A549 (cell line): ENCODE measurements around the gene MEPCE. TPM values are rescaled to one million over a fixed set of nuclear protein-coding genes. Genes with fewer than 3 reads are reported as not detected.
"Not testable (repeated sequence)": the region's sequence is repeated elsewhere in the genome, so short reads cannot be mapped to it uniquely, and the experiment has no call there.

ENCODE experiments used
- ATAC-seq, 2 experiments: fragments of 200-7000 bp in 1 of 2; fragments of >200 bp in 1 of 2; cut with Nextera tagmentation in 1 of 2; cut with Tn5 transposase in 1 of 2; 3 replicates each; pipeline versions ENCODE4 v1.8.0 to v1.9.1; 2018 to 2020; ENCODE audit warnings: mild to moderate bottlenecking in 1 of 2, moderate library complexity in 1 of 2
- CTCF ChIA-PET: fragments of 300-600 bp; sonication (Branson Sonifier 250); formaldehyde crosslinking; extraction: SDS; loops from one replicate; lab custom pipeline; 2021; ENCODE audit warnings: antibody characterized with exemption, inconsistent platforms; lab: Yijun Ruan, JAX
- POLR2A ChIA-PET: fragments of 350-600 bp; formaldehyde crosslinking; extraction: SDS; loops from one replicate; lab custom pipeline; 2021; ENCODE audit warnings: antibody characterized with exemption, inconsistent platforms; lab: Yijun Ruan, JAX
- DNase-seq, 2 experiments: peaks; one replicate each; pipeline versions ENCODE4 v3.0.0 to v3.0.0-alpha.2; 2011 to 2016; ENCODE audit warnings: low read depth in 1 of 2, low spot score in 1 of 2
- FAIRE-seq: peaks from 2 replicates; lab custom pipeline; 2011; peaks lifted over from hg19 to GRCh38; lab: Jason Lieb, UNC
- H3K27ac ChIP-seq, 2 experiments: fragments of >200 bp; sonication (Bioruptor Twin); formaldehyde crosslinking; 3 replicates each; pipeline ENCODE4 v1.5.1; 2016 to 2017
- H3K4me1 ChIP-seq: fragments of >200 bp; sonication (Bioruptor Twin); formaldehyde crosslinking; 3 replicates; pipeline ENCODE4 v1.6.1; 2016
- H3K4me2 ChIP-seq: fragments of >200 bp; sonication (Bioruptor Twin); formaldehyde crosslinking; 3 replicates; pipeline ENCODE4 v1.6.1; 2016
- H3K4me3 ChIP-seq: fragments of >200 bp; sonication (Bioruptor Twin); formaldehyde crosslinking; 3 replicates; pipeline ENCODE4 v1.5.1; 2016
- H3K9me3 ChIP-seq: fragments of >200 bp; sonication (Bioruptor Twin); formaldehyde crosslinking; 3 replicates; pipeline ENCODE4 v1.6.1; 2016
- BHLHE40 ChIP-seq: IDR thresholded peaks from 2 replicates; pipeline ENCODE4 v1.6.1; 2012; ENCODE audit warnings: low read depth, low read length, inconsistent platforms
- CBX8 ChIP-seq: fragments of 200-600 bp; sonication (generic); IDR thresholded peaks from 2 replicates; pipeline ENCODE4 v1.6.1; 2016
- EHMT2 ChIP-seq: fragments of 200-600 bp; sonication (generic); IDR thresholded peaks from 2 replicates; pipeline ENCODE4 v1.6.1; 2016; ENCODE audit warnings: antibody characterized with exemption, low read depth, mild to moderate bottlenecking, moderate library complexity
- ESRRA ChIP-seq: fragments of 150-350 bp; IDR thresholded peaks from 2 replicates; pipeline ENCODE4 v1.6.1; 2014; ENCODE audit warnings: mild to moderate bottlenecking, low read length, borderline replicate concordance
- GATA3 ChIP-seq: IDR thresholded peaks from 2 replicates; pipeline ENCODE4 v1.6.1; 2012; ENCODE audit warnings: borderline replicate concordance
- HDAC2 ChIP-seq: fragments of 200-600 bp; sonication (generic); IDR thresholded peaks from 2 replicates; pipeline ENCODE4 v1.6.1; 2016
- MAFK ChIP-seq: fragments of 450-650 bp; IDR thresholded peaks from 2 replicates; pipeline ENCODE4 v1.6.1; 2014; ENCODE audit not compliant: partially characterized antibody
- MAZ ChIP-seq: fragments of 150-350 bp; IDR thresholded peaks from 2 replicates; pipeline ENCODE4 v1.6.1; 2014; ENCODE audit warnings: antibody characterized with exemption, low read depth, low read length, borderline replicate concordance
- PHF8 ChIP-seq: fragments of 200-600 bp; sonication (generic); IDR thresholded peaks from 2 replicates; pipeline ENCODE4 v1.6.1; 2016; ENCODE audit warnings: low read depth, mild to moderate bottlenecking, antibody characterized with exemption, moderate library complexity, borderline replicate concordance
- POLR2AphosphoS2 ChIP-seq: conservative IDR thresholded peaks from 2 replicates; pipeline ENCODE4 v1.6.1; 2012; ENCODE audit warnings: low read length, improper control_type of control experiment, inconsistent platforms
- RAD21 ChIP-seq, 2 experiments: fragments of >200 bp in 1 of 2; sonication (Bioruptor Twin) in 1 of 2; formaldehyde crosslinking in 1 of 2; IDR thresholded peaks in 1 of 2; conservative IDR thresholded peaks in 1 of 2; 2 replicates in 1 of 2; 3 replicates in 1 of 2; pipeline ENCODE4 v1.6.1; 2012 to 2018; ENCODE audit warnings: inconsistent platforms in 1 of 2
- RARB ChIP-seq: fragments of 250-450 bp; sonication (Bioruptor Pico); IDR thresholded peaks from 2 replicates; pipeline ENCODE4 v1.8.0; 2021; ENCODE audit warnings: mild to moderate bottlenecking, moderate library complexity
- RCOR1 ChIP-seq: fragments of 150-350 bp; IDR thresholded peaks from 2 replicates; pipeline ENCODE4 v1.6.1; 2014; ENCODE audit warnings: antibody characterized with exemption, low read length, low read depth
- TFCP2L1 ChIP-seq: fragments of 250-450 bp; sonication (Bioruptor Pico); IDR thresholded peaks from 2 replicates; pipeline ENCODE4 v1.5.0; 2021; ENCODE audit warnings: mild to moderate bottlenecking
- ZC3H11A ChIP-seq: fragments of 450-650 bp; IDR thresholded peaks from 2 replicates; pipeline ENCODE4 v1.6.1; 2014; ENCODE audit warnings: antibody characterized with exemption, mild to moderate bottlenecking
- ZFP36 ChIP-seq: fragments of 450-650 bp; IDR thresholded peaks from 2 replicates; pipeline ENCODE4 v1.6.1; 2014; ENCODE audit warnings: borderline replicate concordance; ENCODE audit not compliant: partially characterized antibody
- ZSCAN20 ChIP-seq: fragments of 250-450 bp; sonication (Bioruptor Pico); IDR thresholded peaks from 2 replicates; pipeline ENCODE4 v1.8.0; 2022; ENCODE audit warnings: mild to moderate bottlenecking, moderate library complexity
- WGBS: methylation state at CpG from one replicate; pipeline ENCODE4 v1.1.6; 2017; ENCODE audit errors: missing lambda C conversion rate; 5-methylcytosine and 5-hydroxymethylcytosine counted together
- polyA plus RNA-seq, 4 experiments: library from polyadenylated mRNA; depleted of rRNA in 3 of 4; stranded (reverse); fragments of >200 nt; fragmentation: RNase III in 1 of 4; extraction: RNeasy Plus Mini Kit Qiagen cat#74134 plus additional on column Dnase treatment in 1 of 4; gene quantifications; 2 replicates in 3 of 4; 3 replicates in 1 of 4; pipeline ENCODE4 v1.2.3, GENCODE V29; 2011 to 2017
- TF ChIP-seq, protein P1 (sequence below): fragments of 450-650 bp; IDR thresholded peaks from 2 replicates; pipeline ENCODE4 v1.6.1; 2014; ENCODE audit warnings: antibody characterized with exemption
- TF ChIP-seq, protein P2 (sequence below): fragments of 200-600 bp; sonication (generic); IDR thresholded peaks from 2 replicates; pipeline ENCODE4 v1.6.1; 2016; ENCODE audit warnings: antibody characterized with exemption, mild to moderate bottlenecking, moderate library complexity
- TF ChIP-seq, protein P3 (sequence below): fragments of >200 bp; sonication (Bioruptor Twin); formaldehyde crosslinking; IDR thresholded peaks from 2 replicates; pipeline ENCODE4 v1.6.1; 2016
- TF ChIP-seq, protein P4 (sequence below): fragments of 250-450 bp; sonication (Bioruptor Pico); IDR thresholded peaks from 2 replicates; pipeline ENCODE4 v1.5.0; 2021; ENCODE audit warnings: mild to moderate bottlenecking, moderate library complexity, borderline replicate concordance
- TF ChIP-seq, protein P5 (sequence below): IDR thresholded peaks from 2 replicates; pipeline ENCODE4 v1.6.1; 2012

Gene MEPCE
- polyA plus RNA-seq, 2 of the 4 experiments (the other 2 are of a cell fraction), result 10.0 to 38.4 TPM

DNA sequence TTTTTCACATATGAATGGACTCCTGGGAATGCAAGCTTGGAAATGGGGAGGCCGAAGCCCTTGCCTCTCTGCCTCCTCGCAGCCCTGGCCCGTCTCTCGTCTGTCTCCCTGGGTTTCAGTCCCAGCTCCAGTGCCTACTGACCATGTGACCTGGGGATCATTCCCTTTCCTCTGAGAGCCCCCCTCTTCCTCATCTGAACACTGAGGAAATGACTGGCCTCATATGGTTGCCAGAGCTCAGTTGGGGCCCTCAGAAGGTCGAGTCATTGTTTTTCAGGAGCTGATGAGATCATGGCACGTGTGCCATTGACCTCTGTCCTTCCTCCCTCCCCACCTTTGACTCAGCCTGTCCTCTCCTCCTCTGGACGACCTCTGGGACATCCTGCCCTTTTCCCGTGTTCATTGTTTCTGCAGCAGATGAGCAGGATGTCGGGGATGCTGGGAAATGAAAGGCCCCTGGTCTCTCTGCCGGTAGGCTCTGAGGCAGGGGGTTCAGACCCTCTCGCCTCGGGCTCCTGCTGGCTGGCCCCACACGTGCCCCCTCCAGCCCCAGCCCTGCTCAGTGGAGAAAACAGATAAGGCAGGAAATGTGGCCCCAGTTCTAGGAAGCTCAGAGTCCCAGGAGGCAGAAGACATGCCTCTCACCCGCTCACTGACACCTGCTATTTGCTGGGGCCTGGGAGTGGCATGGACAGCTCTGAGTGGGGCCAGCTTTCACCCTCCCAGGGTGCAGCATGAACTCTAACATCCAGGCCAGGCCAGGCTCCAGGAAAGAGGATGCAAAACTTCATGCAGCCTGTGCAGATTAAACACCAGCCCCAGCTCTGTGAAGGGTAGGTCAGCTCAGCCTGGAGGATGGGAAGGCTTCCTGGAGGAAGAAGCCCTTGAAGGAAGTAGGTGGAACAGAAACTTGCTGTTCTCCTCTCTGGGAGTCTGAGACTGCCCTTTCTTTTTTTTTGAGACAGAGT is 15.0 kb downstream of the MEPCE start:
- 62% methylated on average over 12 of the region's 14 CpGs for WGBS
- Histone ChIP-seq H3K4me2 (0 out of 3 replicates have a peak overlapping the region, but pooled peaks have one; percentile 9), H3K4me3 (no peak overlapping the region), H3K27ac (peak overlapping the region in 1 of 2 experiments; percentile 63; a peak in 3 of 6 replicates), H3K9me3 (no peaks in the 10 kb centered on the region), H3K4me1 (peaks cover 10% of the 10 kb centered on the region; the same call in 2 of the 3 replicates)
- FAIRE-seq (no peak), ATAC-seq (peak; percentile 36 to 58), DNase-seq (peak in 1 of 2 experiments; percentile 43)
- no peak for TF ChIP-seq RAD21 (conservative IDR thresholded peaks at IDR 0.05 in 1 of 2, IDR thresholded peaks at IDR 0.05 in 1 of 2)
- TF ChIP-seq MAFK, result peak; percentile 10
- TF ChIP-seq BHLHE40, result peak; percentile 13; the same call in 1 of the 2 replicates
- TF ChIP-seq, protein P1, sequence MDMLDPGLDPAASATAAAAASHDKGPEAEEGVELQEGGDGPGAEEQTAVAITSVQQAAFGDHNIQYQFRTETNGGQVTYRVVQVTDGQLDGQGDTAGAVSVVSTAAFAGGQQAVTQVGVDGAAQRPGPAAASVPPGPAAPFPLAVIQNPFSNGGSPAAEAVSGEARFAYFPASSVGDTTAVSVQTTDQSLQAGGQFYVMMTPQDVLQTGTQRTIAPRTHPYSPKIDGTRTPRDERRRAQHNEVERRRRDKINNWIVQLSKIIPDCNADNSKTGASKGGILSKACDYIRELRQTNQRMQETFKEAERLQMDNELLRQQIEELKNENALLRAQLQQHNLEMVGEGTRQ, result peak; percentile 50
- peak; percentile 81 for TF ChIP-seq ZFP36
- no peak for TF ChIP-seq ZSCAN20 (CRISPR knock-in tag)
- ChIA-PET POLR2A (interaction anchor here (0.5 to 1.0 kb wide), 3 partner anchors 8 to 16 kb away, joined by 3 to 11 read pairs (median 4); partner anchors contain the start of genes MEPCE and ZCWPW1), CTCF (interaction anchor here (0.5 to 1.8 kb wide), 7 partner anchors 17 to 711 kb away, joined by 3 to 5 read pairs (median 3); no protein-coding TSS in a partner anchor)

DNA sequence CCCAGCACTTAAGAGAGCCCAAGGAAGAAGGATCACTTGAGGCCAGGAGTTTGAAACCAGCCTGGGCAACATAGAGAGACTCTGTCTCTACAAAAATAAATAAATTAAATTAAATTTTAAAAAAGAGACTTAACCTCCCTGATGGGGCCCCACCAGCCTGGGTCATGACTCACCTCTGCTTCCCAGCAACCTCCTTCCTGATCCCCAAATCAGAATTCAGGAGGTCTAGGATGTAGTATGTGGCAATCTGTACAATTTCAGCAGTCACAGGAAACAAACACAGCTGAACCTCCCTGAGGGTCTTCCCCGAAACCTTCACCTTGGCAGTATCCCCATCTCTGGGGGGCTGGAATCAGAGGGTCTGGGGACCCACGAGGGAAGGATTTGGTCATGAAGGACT is 16.4 kb downstream of the MEPCE start:
- DNase-seq (no peak), FAIRE-seq (no peak), ATAC-seq (no peak)
- no peaks in the 10 kb centered on the region for H3K9me3 ChIP-seq
- H3K27ac ChIP-seq, result no peak overlapping the region
- TF ChIP-seq, protein P2, sequence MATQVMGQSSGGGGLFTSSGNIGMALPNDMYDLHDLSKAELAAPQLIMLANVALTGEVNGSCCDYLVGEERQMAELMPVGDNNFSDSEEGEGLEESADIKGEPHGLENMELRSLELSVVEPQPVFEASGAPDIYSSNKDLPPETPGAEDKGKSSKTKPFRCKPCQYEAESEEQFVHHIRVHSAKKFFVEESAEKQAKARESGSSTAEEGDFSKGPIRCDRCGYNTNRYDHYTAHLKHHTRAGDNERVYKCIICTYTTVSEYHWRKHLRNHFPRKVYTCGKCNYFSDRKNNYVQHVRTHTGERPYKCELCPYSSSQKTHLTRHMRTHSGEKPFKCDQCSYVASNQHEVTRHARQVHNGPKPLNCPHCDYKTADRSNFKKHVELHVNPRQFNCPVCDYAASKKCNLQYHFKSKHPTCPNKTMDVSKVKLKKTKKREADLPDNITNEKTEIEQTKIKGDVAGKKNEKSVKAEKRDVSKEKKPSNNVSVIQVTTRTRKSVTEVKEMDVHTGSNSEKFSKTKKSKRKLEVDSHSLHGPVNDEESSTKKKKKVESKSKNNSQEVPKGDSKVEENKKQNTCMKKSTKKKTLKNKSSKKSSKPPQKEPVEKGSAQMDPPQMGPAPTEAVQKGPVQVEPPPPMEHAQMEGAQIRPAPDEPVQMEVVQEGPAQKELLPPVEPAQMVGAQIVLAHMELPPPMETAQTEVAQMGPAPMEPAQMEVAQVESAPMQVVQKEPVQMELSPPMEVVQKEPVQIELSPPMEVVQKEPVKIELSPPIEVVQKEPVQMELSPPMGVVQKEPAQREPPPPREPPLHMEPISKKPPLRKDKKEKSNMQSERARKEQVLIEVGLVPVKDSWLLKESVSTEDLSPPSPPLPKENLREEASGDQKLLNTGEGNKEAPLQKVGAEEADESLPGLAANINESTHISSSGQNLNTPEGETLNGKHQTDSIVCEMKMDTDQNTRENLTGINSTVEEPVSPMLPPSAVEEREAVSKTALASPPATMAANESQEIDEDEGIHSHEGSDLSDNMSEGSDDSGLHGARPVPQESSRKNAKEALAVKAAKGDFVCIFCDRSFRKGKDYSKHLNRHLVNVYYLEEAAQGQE, result no peak
- TF ChIP-seq ZC3H11A (no peak), ESRRA (no peak), MAZ (no peak), HDAC2 (no peak), RCOR1 (no peak), MAFK (no peak), POLR2AphosphoS2 (no peak), EHMT2 (no peak), TFCP2L1 (CRISPR knock-in tag) (no peak), RARB (CRISPR knock-in tag) (no peak), PHF8 (no peak), CBX8 (no peak), GATA3 (no peak)
- TF ChIP-seq, protein P3, sequence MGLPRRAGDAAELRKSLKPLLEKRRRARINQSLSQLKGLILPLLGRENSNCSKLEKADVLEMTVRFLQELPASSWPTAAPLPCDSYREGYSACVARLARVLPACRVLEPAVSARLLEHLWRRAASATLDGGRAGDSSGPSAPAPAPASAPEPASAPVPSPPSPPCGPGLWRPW, result no peak
- TF ChIP-seq, protein P4, sequence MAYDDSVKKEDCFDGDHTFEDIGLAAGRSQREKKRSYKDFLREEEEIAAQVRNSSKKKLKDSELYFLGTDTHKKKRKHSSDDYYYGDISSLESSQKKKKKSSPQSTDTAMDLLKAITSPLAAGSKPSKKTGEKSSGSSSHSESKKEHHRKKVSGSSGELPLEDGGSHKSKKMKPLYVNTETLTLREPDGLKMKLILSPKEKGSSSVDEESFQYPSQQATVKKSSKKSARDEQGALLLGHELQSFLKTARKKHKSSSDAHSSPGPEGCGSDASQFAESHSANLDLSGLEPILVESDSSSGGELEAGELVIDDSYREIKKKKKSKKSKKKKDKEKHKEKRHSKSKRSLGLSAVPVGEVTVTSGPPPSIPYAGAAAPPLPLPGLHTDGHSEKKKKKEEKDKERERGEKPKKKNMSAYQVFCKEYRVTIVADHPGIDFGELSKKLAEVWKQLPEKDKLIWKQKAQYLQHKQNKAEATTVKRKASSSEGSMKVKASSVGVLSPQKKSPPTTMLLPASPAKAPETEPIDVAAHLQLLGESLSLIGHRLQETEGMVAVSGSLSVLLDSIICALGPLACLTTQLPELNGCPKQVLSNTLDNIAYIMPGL (CRISPR knock-in tag), result no peak
- TF ChIP-seq, protein P5, sequence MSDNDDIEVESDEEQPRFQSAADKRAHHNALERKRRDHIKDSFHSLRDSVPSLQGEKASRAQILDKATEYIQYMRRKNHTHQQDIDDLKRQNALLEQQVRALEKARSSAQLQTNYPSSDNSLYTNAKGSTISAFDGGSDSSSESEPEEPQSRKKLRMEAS, result no peak
- CTCF ChIA-PET, result interaction anchor here (0.6 to 2.2 kb wide), 4 partner anchors 9 to 109 kb away, joined by 3 to 10 read pairs (median 6); partner anchors contain the start of gene PPP1R35
- 54% methylated on average over 2 of the region's 2 CpGs for WGBS
- no peak overlapping the region for H3K4me3 ChIP-seq
- peaks cover 10% of the 10 kb centered on the region; the same call in 2 of the 3 replicates for H3K4me1 ChIP-seq
- H3K4me2 ChIP-seq, result no peak overlapping the region
- POLR2A ChIA-PET, result interaction anchor here (3.3 kb wide), 1 partner anchor 17 kb away, joined by 13 read pairs; the partner anchor contains the start of genes MEPCE and ZCWPW1

DNA sequence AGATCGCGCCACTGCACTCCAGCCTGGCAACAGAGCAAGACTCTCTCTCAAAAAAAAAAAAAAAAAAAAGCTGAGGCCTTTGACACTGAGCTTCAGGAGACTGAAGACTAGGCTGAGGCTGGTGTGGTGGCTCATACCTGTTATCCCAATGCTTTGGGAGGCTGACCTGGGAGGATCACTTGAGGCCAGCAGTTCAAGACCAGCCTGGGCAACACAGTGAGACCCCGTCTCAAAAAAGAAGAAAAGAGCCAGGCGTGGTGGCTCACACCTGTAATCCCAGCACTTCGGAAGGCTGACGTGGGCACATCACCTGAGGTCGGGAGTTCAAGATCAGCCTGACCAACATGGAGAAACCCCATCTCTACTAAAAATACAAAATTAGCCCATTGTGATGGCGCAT is 17.7 kb downstream of the MEPCE start:
- 83% methylated on average over 8 of the region's 8 CpGs for WGBS
- ChIA-PET POLR2A (interaction anchor here (1.0 to 3.3 kb wide), 2 partner anchors 18 to 139 kb away, joined by 3 to 13 read pairs; partner anchors contain the start of genes FBXO24, MEPCE and ZCWPW1), CTCF (interaction anchor here (0.6 to 2.2 kb wide), 8 partner anchors 7 to 112 kb away, joined by 3 to 10 read pairs (median 3); partner anchors contain the start of gene PPP1R35)
- H3K4me1 ChIP-seq, result peaks cover 12% of the 10 kb centered on the region; the same call in 2 of the 3 replicates
- H3K4me2 ChIP-seq, DNase-seq, H3K9me3 ChIP-seq, H3K27ac ChIP-seq, FAIRE-seq, ATAC-seq, H3K4me3 ChIP-seq: not testable (repeated sequence)
